ENCODE data around the gene SPDYE1. TPM values are rescaled to one million over a fixed set of nuclear protein-coding genes. Genes with fewer than 3 reads are reported as not detected.
"Not testable (repeated sequence)": the region's sequence is repeated elsewhere in the genome, so short reads cannot be mapped to it uniquely, and the experiment has no call there.

SPDYE1 gene
- total RNA-seq, 1 experiment from 2014 or later = not detected

- H3K4me3 ChIP-seq (ENCODE audit: insufficient read depth, low read depth, low read length); DNase-seq; H3K27me3 ChIP-seq (ENCODE audit: control insufficient read depth, insufficient read depth, low read length); H3K36me3 ChIP-seq (replicated peaks; ENCODE audit: control insufficient read depth, insufficient read depth, low read length): not testable (repeated sequence)
Measured at GRCh38 chr7:43982848-43983247, 14.8 kb upstream of the SPDYE1 start.

GRCh38 chr7:43983736-43984135 is 14.0 kb upstream of the SPDYE1 start:
- H3K4me3 ChIP-seq (ENCODE audit: insufficient read depth, low read depth, low read length); H3K36me3 ChIP-seq (replicated peaks; ENCODE audit: control insufficient read depth, insufficient read depth, low read length); H3K27me3 ChIP-seq (ENCODE audit: control insufficient read depth, insufficient read depth, low read length); DNase-seq: not testable (repeated sequence)

GRCh38 chr7:43985904-43986864 is 11.5 kb upstream of the SPDYE1 start:
- not testable (repeated sequence) for H3K27me3 ChIP-seq (ENCODE audit: control insufficient read depth, insufficient read depth, low read length); H3K36me3 ChIP-seq (replicated peaks; ENCODE audit: control insufficient read depth, insufficient read depth, low read length)
- DNase-seq = peak; percentile 84
- peak overlapping the region; percentile 33; the same call in 1 of the 2 replicates for H3K4me3 ChIP-seq (ENCODE audit: insufficient read depth, low read depth, low read length)

GRCh38 chr7:43987476-43987875 is 10.2 kb upstream of the SPDYE1 start:
- not testable (repeated sequence) for H3K36me3 ChIP-seq (replicated peaks; ENCODE audit: control insufficient read depth, insufficient read depth, low read length); DNase-seq; H3K27me3 ChIP-seq (ENCODE audit: control insufficient read depth, insufficient read depth, low read length); H3K4me3 ChIP-seq (ENCODE audit: insufficient read depth, low read depth, low read length)

- not testable (repeated sequence) for H3K27me3 ChIP-seq (ENCODE audit: control insufficient read depth, insufficient read depth, low read length); DNase-seq; H3K4me3 ChIP-seq (ENCODE audit: insufficient read depth, low read depth, low read length); H3K36me3 ChIP-seq (replicated peaks; ENCODE audit: control insufficient read depth, insufficient read depth, low read length)
Measured at GRCh38 chr7:43990011-43990585, 7.6 kb upstream of the SPDYE1 start.

GRCh38 chr7:43990829-43991228 is 6.9 kb upstream of the SPDYE1 start:
- H3K4me3 ChIP-seq (ENCODE audit: insufficient read depth, low read depth, low read length); DNase-seq; H3K27me3 ChIP-seq (ENCODE audit: control insufficient read depth, insufficient read depth, low read length); H3K36me3 ChIP-seq (replicated peaks; ENCODE audit: control insufficient read depth, insufficient read depth, low read length): not testable (repeated sequence)

GRCh38 chr7:43992896-43993295 is 4.8 kb upstream of the SPDYE1 start:
- not testable (repeated sequence) for H3K27me3 ChIP-seq (ENCODE audit: control insufficient read depth, insufficient read depth, low read length); H3K36me3 ChIP-seq (replicated peaks; ENCODE audit: control insufficient read depth, insufficient read depth, low read length); H3K4me3 ChIP-seq (ENCODE audit: insufficient read depth, low read depth, low read length); DNase-seq

- DNase-seq; H3K4me3 ChIP-seq (ENCODE audit: insufficient read depth, low read depth, low read length); H3K36me3 ChIP-seq (replicated peaks; ENCODE audit: control insufficient read depth, insufficient read depth, low read length); H3K27me3 ChIP-seq (ENCODE audit: control insufficient read depth, insufficient read depth, low read length): not testable (repeated sequence)
Measured at GRCh38 chr7:43994681-43995080, 3.0 kb upstream of the SPDYE1 start.

- not testable (repeated sequence) for DNase-seq; H3K27me3 ChIP-seq (ENCODE audit: control insufficient read depth, insufficient read depth, low read length); H3K4me3 ChIP-seq (ENCODE audit: insufficient read depth, low read depth, low read length); H3K36me3 ChIP-seq (replicated peaks; ENCODE audit: control insufficient read depth, insufficient read depth, low read length)
Measured at GRCh38 chr7:44012081-44012480, 14.4 kb downstream of the SPDYE1 start.

- not testable (repeated sequence) for H3K27me3 ChIP-seq (ENCODE audit: control insufficient read depth, insufficient read depth, low read length); H3K36me3 ChIP-seq (replicated peaks; ENCODE audit: control insufficient read depth, insufficient read depth, low read length); H3K4me3 ChIP-seq (ENCODE audit: insufficient read depth, low read depth, low read length); DNase-seq
Measured at GRCh38 chr7:44015090-44015489, 17.4 kb downstream of the SPDYE1 start.

- H3K4me3 ChIP-seq (ENCODE audit: insufficient read depth, low read depth, low read length) = peak overlapping the region; percentile 73
- not testable (repeated sequence) for H3K27me3 ChIP-seq (ENCODE audit: control insufficient read depth, insufficient read depth, low read length); H3K36me3 ChIP-seq (replicated peaks; ENCODE audit: control insufficient read depth, insufficient read depth, low read length)
- peak; percentile 98 for DNase-seq
Measured at GRCh38 chr7:44018857-44019807, 21.4 kb downstream of the SPDYE1 start.

GRCh38 chr7:44019825-44020224 is 22.1 kb downstream of the SPDYE1 start:
- not testable (repeated sequence) for DNase-seq

GRCh38 chr7:44022069-44022468 is 24.4 kb downstream of the SPDYE1 start:
- not testable (repeated sequence) for H3K4me3 ChIP-seq (ENCODE audit: insufficient read depth, low read depth, low read length); DNase-seq

More at GRCh38 chr7:44019825-44020224, 22.1 kb downstream of the SPDYE1 start:
- not testable (repeated sequence) for H3K4me3 ChIP-seq (ENCODE audit: insufficient read depth, low read depth, low read length); H3K27me3 ChIP-seq (ENCODE audit: control insufficient read depth, insufficient read depth, low read length); H3K36me3 ChIP-seq (replicated peaks; ENCODE audit: control insufficient read depth, insufficient read depth, low read length)

GRCh38 chr7:44022796-44023467 is 25.2 kb downstream of the SPDYE1 start:
- not testable (repeated sequence) for H3K27me3 ChIP-seq (ENCODE audit: control insufficient read depth, insufficient read depth, low read length); H3K36me3 ChIP-seq (replicated peaks; ENCODE audit: control insufficient read depth, insufficient read depth, low read length); DNase-seq; H3K4me3 ChIP-seq (ENCODE audit: insufficient read depth, low read depth, low read length)

More at GRCh38 chr7:44022069-44022468, 24.4 kb downstream of the SPDYE1 start:
- H3K27me3 ChIP-seq (ENCODE audit: control insufficient read depth, insufficient read depth, low read length); H3K36me3 ChIP-seq (replicated peaks; ENCODE audit: control insufficient read depth, insufficient read depth, low read length): not testable (repeated sequence)

Measured in H7 (cell line).